Measurements from ENCODE around the gene FBLN5.

The FBLN5 gene

GRCh38 chr14:91945751-91946621 lies 1.5 kb downstream of the FBLN5 start:
- DNase-seq = no peak

- DNase-seq = no peak
Measured at GRCh38 chr14:91942946-91943345, 4.5 kb downstream of the FBLN5 start.

GRCh38 chr14:91942128-91942527 lies 5.4 kb downstream of the FBLN5 start:
- no peak for DNase-seq

- no peak for DNase-seq
Measured at GRCh38 chr14:91940209-91940608, 7.3 kb downstream of the FBLN5 start.

- DNase-seq = no peak
Measured at GRCh38 chr14:91935586-91935985, 11.9 kb downstream of the FBLN5 start.

GRCh38 chr14:91934554-91935285 lies 12.8 kb downstream of the FBLN5 start:
- DNase-seq = no peak

- DNase-seq = no peak
Measured at GRCh38 chr14:91931478-91932088, 15.9 kb downstream of the FBLN5 start.

- DNase-seq = no peak
Measured at GRCh38 chr14:91929700-91930099, 17.8 kb downstream of the FBLN5 start.

- DNase-seq = no peak
Measured at GRCh38 chr14:91927800-91928199, 19.7 kb downstream of the FBLN5 start.

- DNase-seq = no peak
Measured at GRCh38 chr14:91927191-91927590, 20.3 kb downstream of the FBLN5 start.

GRCh38 chr14:91926131-91926890 lies 21.2 kb downstream of the FBLN5 start:
- no peak for DNase-seq

GRCh38 chr14:91925727-91926121 lies 21.8 kb downstream of the FBLN5 start:
- DNase-seq = no peak

- DNase-seq = no peak
Measured at GRCh38 chr14:91925001-91925726, 22.3 kb downstream of the FBLN5 start.

GRCh38 chr14:91920526-91920925 lies 27.0 kb downstream of the FBLN5 start:
- no peak for DNase-seq

- DNase-seq = no peak
Measured at GRCh38 chr14:91919814-91920213, 27.7 kb downstream of the FBLN5 start.

GRCh38 chr14:91918186-91918883 lies 29.2 kb downstream of the FBLN5 start:
- no peak for DNase-seq

- DNase-seq = no peak
Measured at GRCh38 chr14:91912035-91912434, 35.5 kb downstream of the FBLN5 start.

- DNase-seq = peak; percentile 35
Measured at GRCh38 chr14:91911474-91912032, 35.9 kb downstream of the FBLN5 start.

GRCh38 chr14:91910196-91910595 lies 37.3 kb downstream of the FBLN5 start:
- DNase-seq = no peak

- no peak for DNase-seq
Measured at GRCh38 chr14:91906374-91906773, 41.1 kb downstream of the FBLN5 start.

GRCh38 chr14:91904956-91905645 lies 42.4 kb downstream of the FBLN5 start:
- no peak for DNase-seq

Data from retina (tissue), 1 donor.